ENCODE data around the gene HDAC10.

The HDAC10 gene

DNA sequence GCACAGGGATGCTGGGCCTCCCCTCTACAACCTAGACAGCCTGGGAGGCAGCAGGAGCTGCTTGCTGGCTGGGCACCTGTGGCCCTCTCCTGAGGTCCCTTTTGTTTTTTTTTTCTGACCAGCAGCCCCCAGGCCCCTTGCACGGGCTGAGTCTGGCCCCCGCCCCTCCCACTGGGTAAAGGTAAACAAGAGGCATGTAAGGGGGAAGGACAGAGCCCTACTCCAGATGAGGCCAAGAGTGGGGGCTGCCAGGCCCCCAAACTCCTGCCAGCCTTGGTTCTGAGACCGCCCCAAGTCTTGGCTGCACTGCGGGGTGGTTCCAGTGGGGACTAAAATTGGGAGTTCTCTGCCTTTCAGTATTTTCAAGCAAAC lies 47.2 kb upstream of the HDAC10 start:
- DNase-seq (ENCODE audit: extremely low spot score): no peak
- TF ChIP-seq, protein P1, sequence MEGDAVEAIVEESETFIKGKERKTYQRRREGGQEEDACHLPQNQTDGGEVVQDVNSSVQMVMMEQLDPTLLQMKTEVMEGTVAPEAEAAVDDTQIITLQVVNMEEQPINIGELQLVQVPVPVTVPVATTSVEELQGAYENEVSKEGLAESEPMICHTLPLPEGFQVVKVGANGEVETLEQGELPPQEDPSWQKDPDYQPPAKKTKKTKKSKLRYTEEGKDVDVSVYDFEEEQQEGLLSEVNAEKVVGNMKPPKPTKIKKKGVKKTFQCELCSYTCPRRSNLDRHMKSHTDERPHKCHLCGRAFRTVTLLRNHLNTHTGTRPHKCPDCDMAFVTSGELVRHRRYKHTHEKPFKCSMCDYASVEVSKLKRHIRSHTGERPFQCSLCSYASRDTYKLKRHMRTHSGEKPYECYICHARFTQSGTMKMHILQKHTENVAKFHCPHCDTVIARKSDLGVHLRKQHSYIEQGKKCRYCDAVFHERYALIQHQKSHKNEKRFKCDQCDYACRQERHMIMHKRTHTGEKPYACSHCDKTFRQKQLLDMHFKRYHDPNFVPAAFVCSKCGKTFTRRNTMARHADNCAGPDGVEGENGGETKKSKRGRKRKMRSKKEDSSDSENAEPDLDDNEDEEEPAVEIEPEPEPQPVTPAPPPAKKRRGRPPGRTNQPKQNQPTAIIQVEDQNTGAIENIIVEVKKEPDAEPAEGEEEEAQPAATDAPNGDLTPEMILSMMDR (IDR thresholded peaks at IDR 0.05; ENCODE audit: control extremely low read depth, extremely low read depth, low read depth, missing control alignments): no peak
- ChIA-PET POLR2A (interaction anchor here (1.3 kb wide), 1 partner anchor 11 kb away, joined by 4 read pairs; no protein-coding TSS in a partner anchor), CTCF (interaction anchor here (1.3 to 8.4 kb wide), 5 partner anchors 8 to 44 kb away, joined by 3 to 68 read pairs (median 8); partner anchors contain the start of gene DENND6B)

DNA sequence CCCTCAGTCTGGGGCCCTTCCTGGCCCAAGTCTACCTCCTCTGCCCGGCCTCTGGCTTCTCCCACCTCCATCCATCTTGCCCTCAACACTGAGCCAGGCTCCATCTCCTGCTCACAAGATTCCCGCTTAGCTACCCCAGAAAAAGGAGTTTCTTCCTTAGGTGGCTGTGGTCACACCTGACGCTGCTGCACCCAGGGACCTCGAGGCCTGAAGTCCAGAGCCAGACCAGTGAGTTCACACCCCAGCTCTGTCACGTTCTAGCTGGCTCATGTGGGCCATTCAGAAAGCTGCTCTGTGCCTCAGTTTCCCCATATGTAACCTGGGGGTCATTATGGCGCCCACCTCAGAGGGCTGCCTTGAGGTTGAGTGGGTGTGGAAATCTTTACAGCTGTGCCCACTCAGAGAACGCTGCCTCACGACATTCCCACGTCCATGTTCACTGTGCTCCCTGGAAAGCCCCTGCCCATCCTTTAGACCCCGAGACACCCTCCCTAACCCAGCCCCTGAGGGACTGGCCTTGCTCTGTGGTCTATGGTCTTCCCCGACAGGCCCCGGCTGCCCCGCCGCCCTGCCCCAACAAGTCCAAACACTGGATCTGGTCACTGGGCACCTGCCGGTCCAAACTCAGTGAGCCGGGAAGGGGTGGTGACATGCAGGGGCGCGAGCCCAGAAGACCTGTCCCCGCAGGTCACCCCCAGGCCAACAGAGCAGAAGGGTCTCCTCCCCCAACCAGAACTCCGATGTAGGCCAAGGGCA lies 46.6 kb upstream of the HDAC10 start:
- TF ChIP-seq, protein P1 (IDR thresholded peaks at IDR 0.05; ENCODE audit: control extremely low read depth, extremely low read depth, low read depth, missing control alignments): no peak
- ChIA-PET CTCF (interaction anchor here (1.3 to 8.4 kb wide), 4 partner anchors 9 to 44 kb away, joined by 3 to 68 read pairs (median 9); partner anchors contain the start of gene DENND6B), POLR2A (interaction anchor here (1.3 kb wide), 1 partner anchor 11 kb away, joined by 4 read pairs; no protein-coding TSS in a partner anchor)
- DNase-seq (ENCODE audit: extremely low spot score): no peak

DNA sequence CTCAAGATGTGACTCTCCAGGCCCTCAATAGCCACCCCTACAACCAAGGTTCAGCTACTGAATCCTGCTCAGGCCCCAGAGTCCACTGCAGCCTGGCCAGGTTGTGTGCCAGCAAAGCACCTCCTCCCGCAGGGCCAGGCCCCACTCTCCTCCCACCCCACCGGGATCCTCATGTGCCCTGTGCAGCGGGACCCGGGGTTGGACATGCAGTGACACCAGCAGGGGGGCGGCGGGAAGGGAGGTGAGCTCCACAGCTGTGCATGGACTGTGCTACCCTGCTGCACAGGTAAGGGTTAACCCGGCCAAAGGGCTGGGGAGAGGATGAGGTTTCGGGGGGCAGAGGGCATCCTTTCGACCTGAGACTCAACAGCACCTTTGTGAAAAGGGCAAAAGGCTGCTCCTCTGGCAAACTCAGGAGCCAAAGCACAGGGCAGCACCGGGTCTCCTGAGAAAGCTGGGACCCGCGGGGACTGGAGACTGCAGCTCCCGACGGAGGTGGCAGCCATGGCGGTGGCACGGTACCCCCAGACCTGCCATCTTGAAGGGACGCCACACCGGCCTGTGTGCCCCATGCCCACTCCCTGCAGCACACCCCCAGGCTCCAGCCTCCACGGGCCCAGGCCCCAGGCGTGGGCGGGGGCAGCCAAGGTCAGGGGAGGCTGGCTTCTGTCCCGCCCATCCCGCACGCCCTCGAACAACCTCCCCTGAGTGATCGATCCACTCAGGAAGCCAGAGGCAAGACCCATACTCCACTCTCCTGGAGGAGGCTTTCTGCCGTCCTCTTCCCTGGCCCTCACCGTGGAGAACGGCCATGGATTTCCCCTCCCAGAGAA lies 45.8 kb upstream of the HDAC10 start:
- CTCF ChIA-PET: interaction anchor here (1.3 to 8.4 kb wide), 4 partner anchors 9 to 45 kb away, joined by 3 to 68 read pairs (median 9); partner anchors contain the start of gene DENND6B

DNA sequence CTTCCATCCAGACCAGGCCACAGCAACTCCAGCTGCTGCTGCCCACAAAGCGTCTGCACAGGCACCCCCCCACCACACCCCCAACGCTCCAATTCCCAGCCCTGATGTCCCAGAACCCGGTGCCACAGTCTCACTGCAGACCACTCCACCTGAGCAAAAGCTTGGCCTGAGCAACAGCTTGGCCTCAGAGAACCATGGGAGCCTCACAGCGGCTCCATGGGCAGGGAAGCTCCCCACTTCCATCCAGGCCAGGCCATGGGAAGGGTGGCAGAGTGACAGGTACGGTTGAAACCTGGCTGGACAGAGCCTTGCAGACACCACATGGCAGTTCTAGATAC lies 43.2 kb upstream of the HDAC10 start:
- ChIA-PET POLR2A (no interaction called here), CTCF (interaction anchor here (0.7 to 8.4 kb wide), 8 partner anchors 9 to 33 kb away, joined by 3 to 68 read pairs (median 3); no protein-coding TSS in a partner anchor)
- DNase-seq (ENCODE audit: extremely low spot score): no peak
- TF ChIP-seq, protein P1 (IDR thresholded peaks at IDR 0.05; ENCODE audit: control extremely low read depth, extremely low read depth, low read depth, missing control alignments): no peak

More for the DNA sequence above, 45.8 kb upstream of the HDAC10 start:
- TF ChIP-seq, protein P1 (IDR thresholded peaks at IDR 0.05; ENCODE audit: control extremely low read depth, extremely low read depth, low read depth, missing control alignments): no peak
- DNase-seq (ENCODE audit: extremely low spot score): no peak
- POLR2A ChIA-PET: no interaction called here

DNA sequence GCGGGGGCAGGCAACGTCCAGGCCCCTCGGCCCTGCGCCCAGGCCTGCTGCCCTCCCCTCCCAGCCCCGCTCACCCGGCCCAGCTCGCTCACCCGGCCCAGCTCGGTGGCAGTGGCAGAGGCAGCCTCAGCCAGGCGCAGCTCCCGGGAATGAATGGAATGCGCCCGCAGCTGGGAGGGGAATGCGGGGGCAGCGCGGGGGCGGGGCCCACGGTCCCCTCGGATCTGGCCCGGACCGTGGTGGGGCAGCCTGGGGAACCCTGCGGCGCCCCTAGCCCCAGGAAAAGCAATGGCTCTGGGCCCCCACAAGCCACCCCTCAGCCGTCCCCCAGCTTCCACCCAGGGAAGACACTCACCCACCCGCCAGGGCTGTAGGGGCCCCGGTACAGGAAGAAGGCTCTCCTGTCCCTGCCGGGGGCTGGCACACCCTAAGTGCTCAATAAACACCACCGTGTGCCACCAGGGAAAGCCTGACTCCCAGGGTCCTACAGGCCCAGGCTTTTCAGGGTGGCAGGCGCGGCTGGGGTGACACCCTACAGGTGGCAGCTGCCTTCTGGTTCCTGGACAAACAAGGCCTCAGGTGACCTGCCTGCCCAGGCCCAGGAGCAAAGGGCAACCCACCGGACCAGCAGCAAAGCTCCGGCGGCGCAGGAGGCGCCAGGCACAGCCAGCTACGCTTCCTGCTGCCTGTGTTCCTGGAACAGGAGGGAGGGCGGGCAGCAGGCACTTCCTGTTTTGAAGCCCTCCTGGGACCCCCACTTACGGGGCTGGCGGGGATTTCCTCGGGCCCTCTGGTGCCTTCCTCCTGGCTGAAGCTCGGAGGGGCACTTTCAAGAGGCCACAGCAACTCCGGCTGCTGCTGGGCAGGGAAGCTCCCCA lies 42.6 kb upstream of the HDAC10 start:
- POLR2A ChIA-PET: no interaction called here
- CTCF ChIA-PET: interaction anchor here (0.7 to 8.4 kb wide), 9 partner anchors 10 to 41 kb away, joined by 3 to 68 read pairs (median 3); no protein-coding TSS in a partner anchor
- no peak for DNase-seq (ENCODE audit: extremely low spot score)
- TF ChIP-seq, protein P1 (IDR thresholded peaks at IDR 0.05; ENCODE audit: control extremely low read depth, extremely low read depth, low read depth, missing control alignments): no peak

All from GM10248 (cell line).